ENCODE data around the gene WDR36. TPM values are rescaled to one million over a fixed set of nuclear protein-coding genes. Genes with fewer than 3 reads are reported as not detected.

Gene WDR36
- total RNA-seq, 6 experiments from 2014 or later = 12.7 to 17.5 (median 16.5) TPM

DNA sequence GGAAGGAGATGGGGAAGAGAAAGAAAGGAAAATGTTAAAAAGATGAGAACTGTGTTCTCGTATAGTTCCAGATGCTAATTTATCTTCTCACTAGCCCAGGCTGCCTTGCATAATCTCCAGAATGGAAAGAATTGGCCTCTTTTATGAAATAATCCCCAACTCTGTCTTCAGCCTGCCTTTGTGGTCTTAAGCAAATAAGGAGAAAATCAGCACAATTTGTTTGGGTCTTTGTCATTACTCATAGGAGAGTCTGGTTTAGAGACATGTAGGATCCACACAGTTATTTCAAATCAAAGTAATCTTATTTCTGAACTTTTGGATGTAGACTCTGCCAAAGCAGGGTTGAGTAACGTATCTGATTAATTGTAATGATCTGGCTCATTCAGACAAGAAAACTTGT lies 81.3 kb downstream of the WDR36 start:
- WGBS (ENCODE audit: insufficient coverage, low coverage, low lambda C conversion rate, missing lambda C conversion rate) = 55% methylated on average over 2 of the region's 2 CpGs
- no peak overlapping the region for H3K4me3 ChIP-seq
- H3K36me3 ChIP-seq = no peaks in the 10 kb centered on the region
- intact Hi-C loops (cut with DNase I) = no loop called here
- no peak for TF ChIP-seq POLR2A (IDR thresholded peaks at IDR 0.05)
- TF ChIP-seq, protein P1, sequence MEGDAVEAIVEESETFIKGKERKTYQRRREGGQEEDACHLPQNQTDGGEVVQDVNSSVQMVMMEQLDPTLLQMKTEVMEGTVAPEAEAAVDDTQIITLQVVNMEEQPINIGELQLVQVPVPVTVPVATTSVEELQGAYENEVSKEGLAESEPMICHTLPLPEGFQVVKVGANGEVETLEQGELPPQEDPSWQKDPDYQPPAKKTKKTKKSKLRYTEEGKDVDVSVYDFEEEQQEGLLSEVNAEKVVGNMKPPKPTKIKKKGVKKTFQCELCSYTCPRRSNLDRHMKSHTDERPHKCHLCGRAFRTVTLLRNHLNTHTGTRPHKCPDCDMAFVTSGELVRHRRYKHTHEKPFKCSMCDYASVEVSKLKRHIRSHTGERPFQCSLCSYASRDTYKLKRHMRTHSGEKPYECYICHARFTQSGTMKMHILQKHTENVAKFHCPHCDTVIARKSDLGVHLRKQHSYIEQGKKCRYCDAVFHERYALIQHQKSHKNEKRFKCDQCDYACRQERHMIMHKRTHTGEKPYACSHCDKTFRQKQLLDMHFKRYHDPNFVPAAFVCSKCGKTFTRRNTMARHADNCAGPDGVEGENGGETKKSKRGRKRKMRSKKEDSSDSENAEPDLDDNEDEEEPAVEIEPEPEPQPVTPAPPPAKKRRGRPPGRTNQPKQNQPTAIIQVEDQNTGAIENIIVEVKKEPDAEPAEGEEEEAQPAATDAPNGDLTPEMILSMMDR (IDR thresholded peaks at IDR 0.05) = no peak
- ATAC-seq = no peak
- no peak overlapping the region for H3K27ac ChIP-seq
- H3K4me1 ChIP-seq = no peaks in the 10 kb centered on the region
- H3K9me3 ChIP-seq = no peaks in the 10 kb centered on the region
- H3K27me3 ChIP-seq = no peaks in the 10 kb centered on the region
- DNase-seq = no peak

Other genes with a start within 250 kb of the WDR36 start
- gene TSLP, start 20.6 kb upstream of the WDR36 start, total RNA-seq = 1 to 10 TPM in 3 of 6 experiments, under 1 TPM in 3; 0.74 to 2.4 (median 1.4) TPM
- gene CAMK4, start 132.0 kb downstream of the WDR36 start, total RNA-seq = 1 to 10 TPM in 3 of 6 experiments, under 1 TPM in 3; 0.81 to 4.3 (median 1.3) TPM